WERI-Rb-1 (cell line): ENCODE data around the gene FAM240A.

Source experiments
- DNase-seq: peaks from one replicate; pipeline ENCODE4 v3.0.0-alpha.2; 2020
- H3K27ac ChIP-seq: fragments of 250-450 bp; sonication (Bioruptor Pico); 2 replicates; pipeline ENCODE4 v1.5.1; 2020; ENCODE audit warnings: mild to moderate bottlenecking, moderate library complexity
- H3K27me3 ChIP-seq: fragments of 250-450 bp; sonication (Bioruptor Pico); 2 replicates; pipeline ENCODE4 v1.5.1; 2021; ENCODE audit warnings: mild to moderate bottlenecking, low read depth, moderate library complexity; ENCODE audit not compliant: insufficient read depth, severe bottlenecking
- H3K36me3 ChIP-seq: fragments of 250-450 bp; sonication (Bioruptor Pico); 2 replicates; pipeline ENCODE4 v1.5.1; 2020; ENCODE audit warnings: mild to moderate bottlenecking, moderate library complexity
- H3K4me3 ChIP-seq: 2 replicates; pipeline ENCODE4 v1.5.1; 2011; ENCODE audit warnings: low read depth, mild to moderate bottlenecking, control low read depth, low read length
- H3K9me3 ChIP-seq: fragments of 250-450 bp; sonication (Bioruptor Pico); 2 replicates; pipeline ENCODE4 v1.5.1; 2021; ENCODE audit warnings: mild to moderate bottlenecking, moderate library complexity; ENCODE audit not compliant: severe bottlenecking
- CTCF ChIP-seq: IDR thresholded peaks from 2 replicates; pipeline ENCODE4 v1.5.1; 2011; ENCODE audit warnings: low read depth, mild to moderate bottlenecking, control low read depth, inconsistent platforms, low read length

The FAM240A gene

GRCh38 chr3:46659285-46659684 lies 47.0 kb downstream of the FAM240A start:
- no peaks in the 10 kb centered on the region for H3K27me3 ChIP-seq
- H3K9me3 ChIP-seq, result no peaks in the 10 kb centered on the region
- TF ChIP-seq CTCF, result no peak
- DNase-seq, result no peak
- no peaks in the 10 kb centered on the region for H3K36me3 ChIP-seq
- no peak overlapping the region for H3K4me3 ChIP-seq
- H3K27ac ChIP-seq, result no peak overlapping the region

- Histone ChIP-seq H3K4me3 (no peak overlapping the region), H3K27ac (no peak overlapping the region), H3K9me3 (no peaks in the 10 kb centered on the region), H3K36me3 (no peaks in the 10 kb centered on the region), H3K27me3 (no peaks in the 10 kb centered on the region)
- TF ChIP-seq CTCF, result no peak
- DNase-seq, result no peak
Measured at GRCh38 chr3:46660003-46660402, 47.7 kb downstream of the FAM240A start.

GRCh38 chr3:46660543-46661523 lies 48.5 kb downstream of the FAM240A start:
- H3K9me3 ChIP-seq, result no peaks in the 10 kb centered on the region
- H3K36me3 ChIP-seq, result no peaks in the 10 kb centered on the region
- H3K27ac ChIP-seq, result no peak overlapping the region
- no peak overlapping the region for H3K4me3 ChIP-seq
- DNase-seq, result no peak
- H3K27me3 ChIP-seq, result no peaks in the 10 kb centered on the region
- no peak for TF ChIP-seq CTCF

- no peak for TF ChIP-seq CTCF
- H3K36me3 ChIP-seq, result no peaks in the 10 kb centered on the region
- no peak for DNase-seq
- no peaks in the 10 kb centered on the region for H3K27me3 ChIP-seq
- H3K4me3 ChIP-seq, result no peak overlapping the region
- H3K27ac ChIP-seq, result no peak overlapping the region
- H3K9me3 ChIP-seq, result no peaks in the 10 kb centered on the region
Measured at GRCh38 chr3:46661776-46662766, 49.7 kb downstream of the FAM240A start.

- Histone ChIP-seq H3K36me3 (no peaks in the 10 kb centered on the region), H3K9me3 (no peaks in the 10 kb centered on the region), H3K4me3 (no peak overlapping the region), H3K27me3 (no peaks in the 10 kb centered on the region), H3K27ac (no peak overlapping the region)
- TF ChIP-seq CTCF, result no peak
- DNase-seq, result no peak
Measured at GRCh38 chr3:46662771-46663551, 50.6 kb downstream of the FAM240A start.
